Stimulated activated effector memory CD8-positive, alpha-beta T cell treated with anti-CD3 and anti-CD28 coated beads, Interleukin-12 subunit alpha, Interleukin-12 subunit beta, amount 100 ng/mL, for 72 hours (primary cell): ENCODE measurements around the gene TSC2.

Experiments used
- ATAC-seq: fragments of 150-1000 bp; cut with Tn5 transposase; 2 replicates; pipeline ENCODE4 v1.10.0; 2021
- DNase-seq, 2 donors: peaks; one replicate each; pipeline ENCODE4 v3.0.0; 2021 to 2022; ENCODE audit warnings: low spot score in 2 of 2
- H3K27ac Mint-ChIP-seq: one replicate; pipeline ENCODE4 v1.8.0; 2022; ENCODE audit warnings: mild to moderate bottlenecking, mixed read lengths
- H3K36me3 Mint-ChIP-seq: one replicate; pipeline ENCODE4 v1.8.0; 2022; ENCODE audit warnings: mild to moderate bottlenecking, mixed read lengths
- H3K4me1 Mint-ChIP-seq: one replicate; pipeline ENCODE4 v1.8.0; 2022; ENCODE audit warnings: mixed read lengths
- H3K4me3 Mint-ChIP-seq: one replicate; pipeline ENCODE4 v1.8.0; 2022; ENCODE audit warnings: mild to moderate bottlenecking, mixed read lengths
- H3K9me3 Mint-ChIP-seq: one replicate; pipeline ENCODE4 v1.8.0; 2022; ENCODE audit warnings: mixed read lengths

Gene TSC2

DNA sequence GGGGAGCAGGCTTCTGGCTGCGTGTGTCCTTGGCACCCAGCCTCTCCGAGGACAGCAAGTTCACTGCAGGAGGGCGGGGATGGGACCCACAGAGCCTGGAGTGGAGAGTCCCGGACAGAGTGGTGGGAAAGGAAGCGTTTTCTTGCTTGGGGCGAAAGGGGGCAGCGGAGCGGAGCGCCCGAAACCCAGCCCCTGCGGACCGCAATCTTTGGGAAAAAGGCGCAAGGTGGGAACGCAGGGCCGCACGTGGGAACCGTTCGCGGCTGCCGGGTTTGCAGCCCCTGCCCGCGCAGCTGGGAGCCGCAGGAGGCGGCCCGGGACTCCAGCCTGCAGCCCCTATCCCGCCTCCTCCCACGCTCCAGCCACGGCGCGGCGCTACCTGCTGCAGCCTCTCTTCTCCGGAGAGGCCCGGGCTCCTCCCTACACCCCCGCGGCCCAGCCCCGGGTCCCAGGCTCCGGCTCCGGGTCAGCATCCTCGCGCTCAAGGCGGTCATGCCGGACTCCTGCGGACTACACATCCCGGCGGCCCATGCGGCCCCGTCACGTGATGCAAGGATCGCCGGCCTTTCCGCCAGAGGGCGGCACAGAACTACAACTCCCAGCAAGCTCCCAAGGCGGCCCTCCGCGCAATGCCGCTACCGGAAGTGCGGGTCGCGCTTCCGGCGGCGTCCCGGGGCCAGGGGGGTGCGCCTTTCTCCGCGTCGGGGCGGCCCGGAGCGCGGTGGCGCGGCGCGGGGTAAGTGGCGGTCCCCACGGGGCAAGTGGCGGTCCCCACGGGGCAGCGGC is at the start of gene TSC2, which contains the start of gene NTHL1:
TSC2 (plus strand) TSS at position 656 of the 786 bp plus-strand sequence. CDS start 631 bp downstream, outside the sequence.
NTHL1 (minus strand) TSS at position 505 of the 786 bp plus-strand sequence; CDS start at position 494, 11 bp downstream.
- H3K27ac Mint-ChIP-seq, result peak within 1 kb of the TSS; percentile 73
- ATAC-seq (peak; percentile 98), DNase-seq (peak; percentile 92 to 98)
- H3K9me3 Mint-ChIP-seq, result no peaks in the 10 kb centered on the region
- H3K4me1 Mint-ChIP-seq, result peaks cover 23% of the 10 kb centered on the region
- peak within 1 kb of the TSS; percentile 83 for H3K4me3 Mint-ChIP-seq
- peaks cover 31% of the 10 kb centered on the region for H3K36me3 Mint-ChIP-seq

- Mint-ChIP-seq H3K36me3 (peaks cover 67% of the 10 kb centered on the region), H3K27ac (no peak overlapping the region), H3K4me3 (no peak overlapping the region)
These were observed 49.4 kb upstream of the TSC2 start for GRCh38 chr16:1998360-1998835.

GRCh38 chr16:1998852-1999801 is 48.7 kb upstream of the TSC2 start:
- no peak overlapping the region for H3K27ac Mint-ChIP-seq
- no peak overlapping the region for H3K4me3 Mint-ChIP-seq
- H3K36me3 Mint-ChIP-seq, result peaks cover 65% of the 10 kb centered on the region
- H3K4me1 Mint-ChIP-seq, result peaks cover 17% of the 10 kb centered on the region
- no peak for DNase-seq
- no peak for ATAC-seq
- H3K9me3 Mint-ChIP-seq, result no peaks in the 10 kb centered on the region

More at GRCh38 chr16:1998360-1998835, 49.4 kb upstream of the TSC2 start:
- peaks cover 22% of the 10 kb centered on the region for H3K4me1 Mint-ChIP-seq
- H3K9me3 Mint-ChIP-seq, result no peaks in the 10 kb centered on the region
- ATAC-seq (no peak), DNase-seq (no peak)

GRCh38 chr16:1999866-2000514 is 47.8 kb upstream of the TSC2 start:
- ATAC-seq, result no peak
- Mint-ChIP-seq H3K36me3 (peaks cover 68% of the 10 kb centered on the region), H3K9me3 (no peaks in the 10 kb centered on the region), H3K27ac (no peak overlapping the region), H3K4me1 (peaks cover 24% of the 10 kb centered on the region), H3K4me3 (no peak overlapping the region)
- no peak for DNase-seq

DNA sequence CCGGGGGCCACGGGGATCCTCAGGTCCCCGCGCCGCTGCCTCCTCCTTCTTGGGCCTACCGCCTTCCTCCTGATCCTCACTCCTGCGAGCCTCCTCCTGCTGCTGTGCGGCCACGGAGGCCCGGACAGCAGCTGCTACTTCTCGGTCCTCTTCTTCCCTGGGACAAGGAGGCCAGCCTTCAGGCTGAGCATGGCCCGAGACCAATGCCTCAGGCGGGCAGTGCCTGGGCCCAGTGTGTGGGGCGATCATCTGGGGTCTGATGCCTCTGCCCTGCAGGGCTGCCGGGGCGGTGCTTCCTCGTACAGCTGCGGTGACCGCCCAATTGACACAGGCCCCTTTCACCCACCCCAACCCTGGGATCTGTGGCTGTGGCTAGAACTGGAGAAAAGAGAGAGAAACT is 46.8 kb upstream of the TSC2 start:
- no peak for ATAC-seq
- no peak overlapping the region for H3K4me3 Mint-ChIP-seq
- peaks cover 64% of the 10 kb centered on the region for H3K36me3 Mint-ChIP-seq
- no peak overlapping the region for H3K27ac Mint-ChIP-seq
- peaks cover 24% of the 10 kb centered on the region for H3K4me1 Mint-ChIP-seq
- H3K9me3 Mint-ChIP-seq, result no peaks in the 10 kb centered on the region
- no peak for DNase-seq

GRCh38 chr16:2001456-2002355 is 46.1 kb upstream of the TSC2 start:
- Mint-ChIP-seq H3K9me3 (no peaks in the 10 kb centered on the region), H3K4me1 (peaks cover 27% of the 10 kb centered on the region), H3K4me3 (no peak overlapping the region), H3K36me3 (peaks cover 65% of the 10 kb centered on the region), H3K27ac (no peak overlapping the region)
- no peak for ATAC-seq
- no peak for DNase-seq

- no peak for DNase-seq
- Mint-ChIP-seq H3K4me3 (no peak overlapping the region), H3K27ac (peak overlapping the region; percentile 63), H3K36me3 (peaks cover 67% of the 10 kb centered on the region), H3K4me1 (peaks cover 36% of the 10 kb centered on the region), H3K9me3 (no peaks in the 10 kb centered on the region)
- no peak for ATAC-seq
These were observed 45.2 kb upstream of the TSC2 start for GRCh38 chr16:2002406-2003230.

GRCh38 chr16:2003231-2003826 is 44.5 kb upstream of the TSC2 start:
- ATAC-seq, result no peak
- H3K4me3 Mint-ChIP-seq, result no peak overlapping the region
- peaks cover 67% of the 10 kb centered on the region for H3K36me3 Mint-ChIP-seq
- peaks cover 43% of the 10 kb centered on the region for H3K4me1 Mint-ChIP-seq
- no peaks in the 10 kb centered on the region for H3K9me3 Mint-ChIP-seq
- DNase-seq, result no peak
- no peak overlapping the region for H3K27ac Mint-ChIP-seq

- peaks cover 50% of the 10 kb centered on the region for H3K4me1 Mint-ChIP-seq
- DNase-seq (peak; percentile 82 to 91), ATAC-seq (peak; percentile 92)
- no peaks in the 10 kb centered on the region for H3K9me3 Mint-ChIP-seq
- peak overlapping the region; percentile 9 for H3K4me3 Mint-ChIP-seq
- no peak overlapping the region for H3K27ac Mint-ChIP-seq
- peaks cover 67% of the 10 kb centered on the region for H3K36me3 Mint-ChIP-seq
These were observed 43.8 kb upstream of the TSC2 start for GRCh38 chr16:2003827-2004641.

GRCh38 chr16:2004795-2005517 is 42.8 kb upstream of the TSC2 start:
- ATAC-seq, result no peak
- Mint-ChIP-seq H3K9me3 (no peaks in the 10 kb centered on the region), H3K4me1 (peaks cover 50% of the 10 kb centered on the region), H3K4me3 (no peak overlapping the region), H3K36me3 (peaks cover 63% of the 10 kb centered on the region), H3K27ac (no peak overlapping the region)
- DNase-seq, result no peak

GRCh38 chr16:2005646-2006045 is 42.1 kb upstream of the TSC2 start:
- Mint-ChIP-seq H3K9me3 (no peaks in the 10 kb centered on the region), H3K4me1 (peaks cover 50% of the 10 kb centered on the region), H3K36me3 (peaks cover 61% of the 10 kb centered on the region), H3K27ac (peak overlapping the region; percentile 93), H3K4me3 (peak overlapping the region; percentile 87)
- DNase-seq (no peak), ATAC-seq (no peak)

- Mint-ChIP-seq H3K4me1 (peaks cover 50% of the 10 kb centered on the region), H3K9me3 (no peaks in the 10 kb centered on the region), H3K36me3 (peaks cover 54% of the 10 kb centered on the region), H3K27ac (peak overlapping the region; percentile 93), H3K4me3 (peak overlapping the region; percentile 87)
- ATAC-seq (no peak), DNase-seq (no peak)
These were observed 41.5 kb upstream of the TSC2 start for GRCh38 chr16:2006317-2006716.
